Loucy (cell line): ENCODE data around the gene ACIN1.

Experiments
- H2AFZ ChIP-seq: fragments of 200-600 bp; sonication (generic); 2 replicates; pipeline ENCODE4 v1.6.0; 2016; ENCODE audit warnings: antibody characterized with exemption, mild to moderate bottlenecking, low read length, moderate library complexity
- H3F3A ChIP-seq: fragments of 200-600 bp; 2 replicates; pipeline ENCODE4 v1.6.0; 2016; ENCODE audit warnings: antibody characterized with exemption, low read depth, mild to moderate bottlenecking
- H3K27me3 ChIP-seq: fragments of 200-600 bp; sonication (generic); 2 replicates; pipeline ENCODE4 v1.6.1; 2014; ENCODE audit warnings: low read length, mild to moderate bottlenecking; ENCODE audit not compliant: insufficient read depth, poor library complexity, severe bottlenecking
- H3K36me3 ChIP-seq: fragments of 200-600 bp; sonication (generic); 2 replicates; pipeline ENCODE4 v1.6.1; 2016; ENCODE audit warnings: low read length; ENCODE audit not compliant: insufficient read depth
- H3K4me1 ChIP-seq: fragments of 200-600 bp; sonication (generic); 2 replicates; pipeline ENCODE4 v1.5.1; 2014; ENCODE audit warnings: low read length, mild to moderate bottlenecking; ENCODE audit not compliant: insufficient read depth, poor library complexity, severe bottlenecking
- H3K4me2 ChIP-seq: fragments of 200-600 bp; sonication (generic); 2 replicates; pipeline ENCODE4 v1.6.0; 2014; ENCODE audit warnings: antibody characterized with exemption, low read length, low read depth, mild to moderate bottlenecking; ENCODE audit not compliant: poor library complexity, severe bottlenecking
- H3K4me3 ChIP-seq: fragments of 200-600 bp; sonication (generic); 2 replicates; pipeline ENCODE4 v1.5.1; 2014; ENCODE audit warnings: low read length, mild to moderate bottlenecking, mixed read lengths; ENCODE audit not compliant: poor library complexity, severe bottlenecking
- H3K79me2 ChIP-seq: fragments of 200-600 bp; sonication (generic); 2 replicates; pipeline ENCODE4 v1.6.1; 2014; ENCODE audit warnings: low read length; ENCODE audit not compliant: insufficient read depth
- H3K9ac ChIP-seq: fragments of 200-600 bp; sonication (generic); 2 replicates; pipeline ENCODE4 v1.6.0; 2014; ENCODE audit warnings: mild to moderate bottlenecking, low read depth, low read length, moderate library complexity; ENCODE audit not compliant: poor library complexity, severe bottlenecking
- H3K9me2 ChIP-seq: fragments of 200-600 bp; sonication (generic); replicated peaks from 2 replicates; pipeline ENCODE4 v1.6.1; 2016; ENCODE audit warnings: low read depth, low read length, mixed read lengths
- H3K9me3 ChIP-seq: fragments of 200-600 bp; sonication (generic); 2 replicates; pipeline ENCODE4 v1.6.1; 2014; ENCODE audit warnings: mild to moderate bottlenecking, antibody characterized with exemption, low read length, low read depth; ENCODE audit not compliant: insufficient read depth
- H4K20me1 ChIP-seq: fragments of 200-600 bp; sonication (generic); 2 replicates; pipeline ENCODE4 v1.6.0; 2014; ENCODE audit warnings: antibody characterized with exemption, low read length, mild to moderate bottlenecking; ENCODE audit not compliant: insufficient read depth, poor library complexity, severe bottlenecking
- CTCF ChIP-seq: fragments of 200-600 bp; sonication (generic); conservative IDR thresholded peaks from 2 replicates; pipeline ENCODE4 v1.5.1; 2014; ENCODE audit warnings: mild to moderate bottlenecking, antibody characterized with exemption, low read length
- EZH2phosphoT487 ChIP-seq: fragments of 200-600 bp; IDR thresholded peaks from 2 replicates; pipeline ENCODE4 v1.6.1; 2018; ENCODE audit warnings: antibody characterized with exemption, mild to moderate bottlenecking, moderate library complexity, borderline replicate concordance

Gene ACIN1

GRCh38 chr14:23052671-23053070 is 42.3 kb downstream of the ACIN1 start:
- Histone ChIP-seq H3K79me2 (no peaks in the 10 kb centered on the region), H3K4me3 (no peak overlapping the region), H2AFZ (no peak overlapping the region), H3F3A (no peaks in the 10 kb centered on the region), H3K4me2 (no peak overlapping the region), H3K9ac (no peak overlapping the region), H3K9me2 (no peaks in the 10 kb centered on the region), H4K20me1 (no peaks in the 10 kb centered on the region), H3K27me3 (no peaks in the 10 kb centered on the region), H3K9me3 (no peaks in the 10 kb centered on the region), H3K36me3 (no peaks in the 10 kb centered on the region), H3K4me1 (peaks cover 10% of the 10 kb centered on the region)
- TF ChIP-seq CTCF (no peak), EZH2phosphoT487 (no peak)

DNA sequence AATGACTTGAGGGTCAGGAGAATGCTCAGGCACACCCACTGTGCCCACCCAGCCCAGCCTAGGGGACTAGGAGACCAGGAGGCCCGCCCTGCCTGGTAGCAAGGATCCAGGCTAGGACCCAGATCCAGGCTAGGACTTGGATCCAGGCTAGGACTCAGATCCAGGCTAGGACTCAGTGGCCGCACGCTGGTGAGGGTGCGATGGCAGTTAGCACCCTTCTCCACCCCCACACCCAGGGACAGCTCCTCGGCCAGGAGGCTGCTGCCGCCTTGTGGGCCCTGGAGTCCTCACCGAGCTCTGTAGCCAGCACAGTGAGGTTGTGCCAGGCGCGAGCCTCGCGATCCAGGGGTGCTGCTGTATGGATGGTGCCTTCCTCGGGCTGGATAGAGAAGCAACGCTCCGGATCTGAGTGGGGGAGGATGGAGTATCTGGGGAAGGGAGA is 42.7 kb downstream of the ACIN1 start:
- Histone ChIP-seq H3K4me3 (no peak overlapping the region), H3K4me2 (no peak overlapping the region), H2AFZ (no peak overlapping the region), H3K9ac (no peak overlapping the region), H3K9me2 (no peaks in the 10 kb centered on the region), H3K9me3 (no peaks in the 10 kb centered on the region), H3K4me1 (peaks cover 10% of the 10 kb centered on the region), H4K20me1 (no peaks in the 10 kb centered on the region), H3F3A (no peaks in the 10 kb centered on the region), H3K27me3 (no peaks in the 10 kb centered on the region), H3K36me3 (no peaks in the 10 kb centered on the region), H3K79me2 (no peaks in the 10 kb centered on the region)
- TF ChIP-seq EZH2phosphoT487 (no peak), CTCF (peak; percentile 30)

- no peak overlapping the region for H3K4me3 ChIP-seq
- H3K4me2 ChIP-seq = no peak overlapping the region
- H3F3A ChIP-seq = no peaks in the 10 kb centered on the region
- H3K9me3 ChIP-seq = no peaks in the 10 kb centered on the region
- no peaks in the 10 kb centered on the region for H3K79me2 ChIP-seq
- no peaks in the 10 kb centered on the region for H4K20me1 ChIP-seq
- H3K4me1 ChIP-seq = peaks cover 2% of the 10 kb centered on the region
- H2AFZ ChIP-seq = no peak overlapping the region
- H3K9ac ChIP-seq = no peak overlapping the region
- H3K27me3 ChIP-seq = no peaks in the 10 kb centered on the region
- no peaks in the 10 kb centered on the region for H3K9me2 ChIP-seq
- no peaks in the 10 kb centered on the region for H3K36me3 ChIP-seq
- TF ChIP-seq EZH2phosphoT487 (no peak), CTCF (no peak)
These were observed 43.5 kb downstream of the ACIN1 start for GRCh38 chr14:23051141-23052057.
